BJ (cell line): ENCODE results near the gene SPINK13. TPM values are rescaled to one million over a fixed set of nuclear protein-coding genes. Genes with fewer than 3 reads are reported as not detected.

ENCODE experiments used
- CTCF ChIA-PET: fragments of 350-600 bp; formaldehyde crosslinking; extraction: SDS; loops from one replicate; lab custom pipeline; 2021; ENCODE audit warnings: antibody characterized with exemption, inconsistent platforms; lab: Yijun Ruan, JAX
- POLR2A ChIA-PET: fragments of 300-600 bp; sonication (Branson Sonifier 250); formaldehyde crosslinking; extraction: SDS; loops from one replicate; lab custom pipeline; 2021; ENCODE audit warnings: antibody characterized with exemption; lab: Charles Lee
- DNase-seq: peaks from one replicate; pipeline ENCODE4 v3.0.0-alpha.2; 2011; ENCODE audit warnings: low read depth
- H3K27me3 ChIP-seq: 2 replicates; pipeline ENCODE4 v1.6.0; 2011; ENCODE audit warnings: low read length; ENCODE audit not compliant: control insufficient read depth, insufficient read depth
- H3K36me3 ChIP-seq: 2 replicates; pipeline ENCODE4 v1.5.1; 2011; ENCODE audit warnings: low read length; ENCODE audit not compliant: control insufficient read depth, insufficient read depth
- H3K4me3 ChIP-seq: 2 replicates; pipeline ENCODE4 v1.5.1; 2011; ENCODE audit warnings: low read depth, mild to moderate bottlenecking, control low read depth, low read length
- CTCF ChIP-seq: IDR thresholded peaks from 2 replicates; pipeline ENCODE4 v1.5.1; 2011; ENCODE audit warnings: low read depth, mild to moderate bottlenecking, control low read depth, inconsistent platforms, low read length, moderate library complexity; ENCODE audit not compliant: insufficient read depth
- polyA plus RNA-seq: library from polyadenylated mRNA; depleted of rRNA; stranded (reverse); fragments of >200 nt; gene quantifications from 2 replicates; pipeline ENCODE4 v1.2.3, GENCODE V29; 2011; rRNA removed
- small RNA-seq: library from RNA; depleted of rRNA; stranded (forward); fragments of <200 nt; gene quantifications from one replicate; pipeline ENCODE3, GENCODE V24; 2012; ENCODE audit warnings: low replicate concordance, low read depth; ENCODE audit not compliant: insufficient read length

SPINK13 gene
- polyA plus RNA-seq, 1 experiment: not detected

GRCh38 chr5:148333262-148333849 is 64.8 kb downstream of the SPINK13 start:
- H3K4me3 ChIP-seq: no peak overlapping the region
- no peak for TF ChIP-seq CTCF
- ChIA-PET POLR2A (no interaction called here), CTCF (no interaction called here)
- H3K36me3 ChIP-seq: no peaks in the 10 kb centered on the region
- no peak for DNase-seq
- H3K27me3 ChIP-seq: no peaks in the 10 kb centered on the region

DNA sequence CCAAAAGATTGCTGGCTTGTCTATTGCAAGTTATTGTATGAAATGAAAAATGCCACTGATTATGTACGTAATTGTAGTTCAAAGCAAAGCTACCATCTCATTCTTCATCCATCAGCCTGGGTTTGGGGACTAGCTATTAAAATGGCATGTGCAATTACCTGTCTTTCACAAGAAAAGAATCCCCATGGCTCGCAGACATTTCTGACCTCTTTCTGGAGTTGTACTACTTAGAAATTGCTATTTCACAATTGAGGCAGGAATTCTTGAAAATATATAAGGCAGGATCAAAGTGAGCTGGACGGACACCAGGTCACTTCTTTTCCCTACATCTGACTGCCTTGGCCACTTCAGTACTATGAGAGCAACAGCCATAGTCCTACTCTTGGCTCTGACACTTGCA is 66.7 kb downstream of the SPINK13 start, which contains the start of gene SPINK9:
Gene SPINK9, plus strand, starts transcription at position 301 of the 400 bp plus-strand sequence. Its CDS starts 55 bp downstream, at position 356.
- ChIA-PET CTCF (no interaction called here), POLR2A (no interaction called here)
- TF ChIP-seq CTCF: no peak
- Histone ChIP-seq H3K36me3 (no peaks in the 10 kb centered on the region), H3K27me3 (no peaks in the 10 kb centered on the region), H3K4me3 (no peak within 1 kb of the TSS)
- DNase-seq: no peak

Small RNA genes within 50 kb of the gene (small RNA-seq; reads per million reads assigned to genes)
- gene HMGN1P16: not detected

Other genes starting within 250 kb of the SPINK13 start
- gene SPINK5, start 204.8 kb upstream of the SPINK13 start, polyA plus RNA-seq: not detected in 2 replicates
- gene SPINK14, start 100.2 kb upstream of the SPINK13 start, polyA plus RNA-seq: not detected in 2 replicates
- not detected in 2 replicates for gene SPINK6, start 65.8 kb upstream of the SPINK13 start, polyA plus RNA-seq
- gene MARCOL, start 30.3 kb upstream of the SPINK13 start, polyA plus RNA-seq: not detected in 2 replicates
- gene SPINK7, start 43.6 kb downstream of the SPINK13 start, polyA plus RNA-seq: not detected in 2 replicates
- gene SPINK9, start 66.8 kb downstream of the SPINK13 start, polyA plus RNA-seq: not detected in 2 replicates
- gene FBXO38, start 115.2 kb downstream of the SPINK13 start, polyA plus RNA-seq: 19.3 and 36.3 TPM in 2 replicates